Liver (tissue), 9 donors: ENCODE data around the gene NEK7. TPM values are rescaled to one million over a fixed set of nuclear protein-coding genes. Genes with fewer than 3 reads are reported as not detected.

Experiments used
- DNase-seq: peaks from one replicate; pipeline ENCODE4 v3.0.0-alpha.2; 2017; ENCODE audit warnings: low spot score
- H3K27ac ChIP-seq, 2 donors: one replicate each; pipeline ENCODE4 v1.7.0; 2013; ENCODE audit warnings: inconsistent platforms in 2 of 2, low read length in 2 of 2, control low read depth in 1 of 2, low read depth in 1 of 2, mild to moderate bottlenecking in 1 of 2
- H3K27me3 ChIP-seq, 4 donors: one replicate each; pipeline versions ENCODE4 v1.6.1 to v1.7.0; 2013; ENCODE audit warnings: low read length in 3 of 4, inconsistent platforms in 1 of 4, mild to moderate bottlenecking in 1 of 4, moderate library complexity in 1 of 4; ENCODE audit not compliant: control insufficient read depth in 4 of 4, insufficient read depth in 4 of 4
- H3K36me3 ChIP-seq, 4 donors: one replicate each; pipeline versions ENCODE4 v1.6.1 to v1.7.0; 2013; ENCODE audit warnings: low read length in 3 of 4, mild to moderate bottlenecking in 3 of 4, low read depth in 1 of 4, moderate library complexity in 1 of 4; ENCODE audit not compliant: control insufficient read depth in 4 of 4, insufficient read depth in 3 of 4
- H3K4me1 ChIP-seq, 4 donors: one replicate each; pipeline versions ENCODE4 v1.6.1 to v1.7.0; 2013; ENCODE audit warnings: low read length in 3 of 4, mild to moderate bottlenecking in 3 of 4, moderate library complexity in 1 of 4; ENCODE audit not compliant: control insufficient read depth in 4 of 4, insufficient read depth in 4 of 4
- H3K4me3 ChIP-seq, 3 donors: one replicate each; pipeline versions ENCODE4 v1.6.1 to v1.7.0; 2013; ENCODE audit warnings: low read length in 3 of 3, control low read depth in 1 of 3, low read depth in 1 of 3, mild to moderate bottlenecking in 1 of 3
- H3K9ac ChIP-seq, 2 donors: one replicate each; pipeline ENCODE4 v1.7.0; 2013; ENCODE audit warnings: low read length in 2 of 2, mild to moderate bottlenecking in 2 of 2, moderate library complexity in 2 of 2, control low read depth in 1 of 2, low read depth in 1 of 2
- H3K9me3 ChIP-seq, 4 donors: one replicate each; pipeline versions ENCODE4 v1.6.1 to v1.7.0; 2013; ENCODE audit warnings: low read length in 3 of 4; ENCODE audit not compliant: control insufficient read depth in 4 of 4
- EGR1 ChIP-seq, 2 donors: IDR thresholded peaks; 2 replicates each; pipeline ENCODE4 v1.6.1; 2016 to 2018; ENCODE audit warnings: antibody characterized with exemption in 2 of 2, low read depth in 2 of 2
- FOXA1 ChIP-seq: IDR thresholded peaks from 2 replicates; pipeline ENCODE4 v1.6.1; 2016; ENCODE audit warnings: antibody characterized with exemption
- FOXA2 ChIP-seq: IDR thresholded peaks from 2 replicates; pipeline ENCODE4 v1.6.1; 2016; ENCODE audit warnings: antibody characterized with exemption
- GABPA ChIP-seq, 2 donors: IDR thresholded peaks in 1 of 2; conservative IDR thresholded peaks in 1 of 2; 2 replicates each; pipeline ENCODE4 v1.6.1; 2016; ENCODE audit warnings: antibody characterized with exemption in 2 of 2, mild to moderate bottlenecking in 1 of 2, moderate library complexity in 1 of 2
- HNF4A ChIP-seq, 2 donors: conservative IDR thresholded peaks; 2 replicates each; pipeline ENCODE4 v1.6.1; 2016; ENCODE audit warnings: antibody characterized with exemption in 2 of 2, mild to moderate bottlenecking in 2 of 2
- HNF4G ChIP-seq: IDR thresholded peaks from 2 replicates; pipeline ENCODE4 v1.6.1; 2016; ENCODE audit warnings: antibody characterized with exemption
- JUND ChIP-seq, 2 donors: IDR thresholded peaks; 2 replicates each; pipeline ENCODE4 v1.6.1; 2016; ENCODE audit warnings: antibody characterized with exemption in 2 of 2
- NR2F2 ChIP-seq: IDR thresholded peaks from 2 replicates; pipeline ENCODE4 v1.6.1; 2016; ENCODE audit warnings: antibody characterized with exemption
- RXRA ChIP-seq, 2 donors: IDR thresholded peaks; 2 replicates each; pipeline ENCODE4 v1.6.1; 2017 to 2018; ENCODE audit warnings: antibody characterized with exemption in 2 of 2, mild to moderate bottlenecking in 1 of 2
- TAF1 ChIP-seq: conservative IDR thresholded peaks from 2 replicates; pipeline ENCODE4 v1.6.1; 2016; ENCODE audit warnings: antibody characterized with exemption, mild to moderate bottlenecking
- WGBS: extraction: QIAGEN DNeasy Blood & Tissue Kit; methylation state at CpG from one replicate; pipeline ENCODE4 v1.1.7; 2013; 5-methylcytosine and 5-hydroxymethylcytosine counted together
- polyA plus RNA-seq, 2 donors: library from polyadenylated mRNA; stranded (reverse) in 1 of 2; unstranded in 1 of 2; fragments of 200-250 nt in 1 of 2; fragments of >200 nt in 1 of 2; fragmentation: Nextera tagmentation in 1 of 2; extraction: Ambion mirVana in 1 of 2; gene quantifications; one replicate each; pipeline versions ENCODE4 v1.2.1 to v1.2.3, GENCODE V29; 2013 to 2015
- total RNA-seq, 2 donors: library from RNA; depleted of rRNA; stranded (reverse); fragments of >200 nt; gene quantifications; one replicate each; pipeline ENCODE4 v1.2.3, GENCODE V29; 2014
- TF ChIP-seq, protein P1 (sequence below): IDR thresholded peaks from 2 replicates; pipeline ENCODE4 v1.6.1; 2016; ENCODE audit warnings: antibody characterized with exemption
- TF ChIP-seq, protein P2 (sequence below): IDR thresholded peaks from 2 replicates; pipeline ENCODE4 v1.6.1; 2016; ENCODE audit warnings: antibody characterized with exemption
- TF ChIP-seq, protein P3 (sequence below): fragments of 150-350 bp; IDR thresholded peaks from 2 replicates; pipeline ENCODE4 v1.5.1; 2017; ENCODE audit warnings: improper control_type of control experiment, low read depth, low read length; ENCODE audit not compliant: missing input control
- TF ChIP-seq, protein P4 (sequence below): IDR thresholded peaks from 2 replicates; pipeline ENCODE4 v1.6.1; 2016; ENCODE audit warnings: antibody characterized with exemption
- TF ChIP-seq, protein P5 (sequence below): IDR thresholded peaks from 2 replicates; pipeline ENCODE4 v1.6.1; 2016; ENCODE audit warnings: antibody characterized with exemption, mild to moderate bottlenecking
- donor health status: healthy.
- donor health status: healthy.
- donor health status: healthy.
- donor health status: healthy.
- donor health status: healthy.

NEK7 gene
- total and polyA plus RNA-seq, 4 donors: 9.2 to 34.4 (median 20.2) TPM

DNA sequence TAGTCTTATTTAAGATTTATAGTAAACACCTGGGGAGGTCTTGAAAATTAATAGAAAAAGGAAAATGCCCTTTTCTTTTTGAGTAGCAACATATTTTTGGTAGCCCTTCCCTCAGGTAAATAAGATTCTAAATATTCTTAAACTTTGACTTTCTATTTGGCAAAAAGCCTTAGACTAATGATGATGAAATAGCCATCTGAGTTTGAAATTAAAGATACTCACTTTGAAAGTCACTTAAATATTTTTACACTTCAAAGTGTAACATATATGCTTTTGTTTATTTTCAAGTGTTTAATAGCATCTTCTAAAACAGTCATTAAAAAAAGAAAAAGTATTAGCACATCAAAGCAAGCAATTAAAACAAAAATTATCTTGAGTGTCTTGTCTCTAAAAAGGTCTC, 135.1 kb downstream of the NEK7 start:
- no peak for DNase-seq
- Histone ChIP-seq H3K4me3 (no peak overlapping the region), H3K9ac (no peak overlapping the region), H3K36me3 (no peaks in the 10 kb centered on the region), H3K9me3 (no peaks in the 10 kb centered on the region), H3K4me1 (peaks cover 0 to 5% (median 0%) of the 10 kb centered on the region in 4 donors), H3K27me3 (no peaks in the 10 kb centered on the region), H3K27ac (no peak overlapping the region)
- TF ChIP-seq GABPA (IDR thresholded peaks at IDR 0.05 in 1 of 2, conservative IDR thresholded peaks at IDR 0.05 in 1 of 2): no peak
- TF ChIP-seq HNF4G: no peak
- TF ChIP-seq EGR1 (IDR thresholded peaks at IDR 0.05; ENCODE audit: low read depth in 2 of 2): no peak
- TF ChIP-seq TAF1: no peak
- TF ChIP-seq, protein P1, sequence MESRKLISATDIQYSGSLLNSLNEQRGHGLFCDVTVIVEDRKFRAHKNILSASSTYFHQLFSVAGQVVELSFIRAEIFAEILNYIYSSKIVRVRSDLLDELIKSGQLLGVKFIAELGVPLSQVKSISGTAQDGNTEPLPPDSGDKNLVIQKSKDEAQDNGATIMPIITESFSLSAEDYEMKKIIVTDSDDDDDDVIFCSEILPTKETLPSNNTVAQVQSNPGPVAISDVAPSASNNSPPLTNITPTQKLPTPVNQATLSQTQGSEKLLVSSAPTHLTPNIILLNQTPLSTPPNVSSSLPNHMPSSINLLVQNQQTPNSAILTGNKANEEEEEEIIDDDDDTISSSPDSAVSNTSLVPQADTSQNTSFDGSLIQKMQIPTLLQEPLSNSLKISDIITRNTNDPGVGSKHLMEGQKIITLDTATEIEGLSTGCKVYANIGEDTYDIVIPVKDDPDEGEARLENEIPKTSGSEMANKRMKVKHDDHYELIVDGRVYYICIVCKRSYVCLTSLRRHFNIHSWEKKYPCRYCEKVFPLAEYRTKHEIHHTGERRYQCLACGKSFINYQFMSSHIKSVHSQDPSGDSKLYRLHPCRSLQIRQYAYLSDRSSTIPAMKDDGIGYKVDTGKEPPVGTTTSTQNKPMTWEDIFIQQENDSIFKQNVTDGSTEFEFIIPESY: no peak
- no peak for TF ChIP-seq HNF4A (conservative IDR thresholded peaks at IDR 0.05)
- TF ChIP-seq, protein P2, sequence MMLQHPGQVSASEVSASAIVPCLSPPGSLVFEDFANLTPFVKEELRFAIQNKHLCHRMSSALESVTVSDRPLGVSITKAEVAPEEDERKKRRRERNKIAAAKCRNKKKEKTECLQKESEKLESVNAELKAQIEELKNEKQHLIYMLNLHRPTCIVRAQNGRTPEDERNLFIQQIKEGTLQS: no peak
- no peak for TF ChIP-seq NR2F2

DNA sequence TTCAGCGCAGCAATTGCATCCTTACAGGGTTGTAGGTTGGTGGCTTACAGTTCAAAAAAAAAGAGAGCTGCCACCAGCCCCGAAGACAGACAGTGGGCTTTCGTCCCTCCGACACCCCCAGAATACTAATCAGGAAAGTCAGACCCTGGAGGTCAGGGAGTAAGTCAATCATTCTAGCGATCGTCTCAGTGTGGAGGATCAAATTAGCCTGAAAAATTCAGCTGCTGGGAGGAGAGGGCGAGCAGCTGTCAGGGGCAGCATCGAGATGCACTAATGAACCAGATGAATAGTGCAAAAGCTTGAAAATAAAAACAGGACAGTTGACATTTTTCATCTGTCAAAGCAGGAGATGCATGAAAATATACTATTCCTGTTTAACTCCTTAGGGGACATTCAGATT, 138.4 kb downstream of the NEK7 start:
- no peaks in the 10 kb centered on the region for H3K9me3 ChIP-seq
- TF ChIP-seq, protein P3, sequence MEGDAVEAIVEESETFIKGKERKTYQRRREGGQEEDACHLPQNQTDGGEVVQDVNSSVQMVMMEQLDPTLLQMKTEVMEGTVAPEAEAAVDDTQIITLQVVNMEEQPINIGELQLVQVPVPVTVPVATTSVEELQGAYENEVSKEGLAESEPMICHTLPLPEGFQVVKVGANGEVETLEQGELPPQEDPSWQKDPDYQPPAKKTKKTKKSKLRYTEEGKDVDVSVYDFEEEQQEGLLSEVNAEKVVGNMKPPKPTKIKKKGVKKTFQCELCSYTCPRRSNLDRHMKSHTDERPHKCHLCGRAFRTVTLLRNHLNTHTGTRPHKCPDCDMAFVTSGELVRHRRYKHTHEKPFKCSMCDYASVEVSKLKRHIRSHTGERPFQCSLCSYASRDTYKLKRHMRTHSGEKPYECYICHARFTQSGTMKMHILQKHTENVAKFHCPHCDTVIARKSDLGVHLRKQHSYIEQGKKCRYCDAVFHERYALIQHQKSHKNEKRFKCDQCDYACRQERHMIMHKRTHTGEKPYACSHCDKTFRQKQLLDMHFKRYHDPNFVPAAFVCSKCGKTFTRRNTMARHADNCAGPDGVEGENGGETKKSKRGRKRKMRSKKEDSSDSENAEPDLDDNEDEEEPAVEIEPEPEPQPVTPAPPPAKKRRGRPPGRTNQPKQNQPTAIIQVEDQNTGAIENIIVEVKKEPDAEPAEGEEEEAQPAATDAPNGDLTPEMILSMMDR: no peak
- TF ChIP-seq HNF4A (conservative IDR thresholded peaks at IDR 0.05): no peak
- H3K9ac ChIP-seq: no peak overlapping the region
- no peak for DNase-seq
- H3K4me1 ChIP-seq: no peaks in the 10 kb centered on the region
- no peak overlapping the region for H3K4me3 ChIP-seq
- peaks cover 0 to 2% (median under 1%) of the 10 kb centered on the region in 4 donors for H3K36me3 ChIP-seq
- H3K27ac ChIP-seq: no peak overlapping the region
- 87% methylated on average over 8 of the region's 8 CpGs for WGBS
- no peaks in the 10 kb centered on the region for H3K27me3 ChIP-seq

DNA sequence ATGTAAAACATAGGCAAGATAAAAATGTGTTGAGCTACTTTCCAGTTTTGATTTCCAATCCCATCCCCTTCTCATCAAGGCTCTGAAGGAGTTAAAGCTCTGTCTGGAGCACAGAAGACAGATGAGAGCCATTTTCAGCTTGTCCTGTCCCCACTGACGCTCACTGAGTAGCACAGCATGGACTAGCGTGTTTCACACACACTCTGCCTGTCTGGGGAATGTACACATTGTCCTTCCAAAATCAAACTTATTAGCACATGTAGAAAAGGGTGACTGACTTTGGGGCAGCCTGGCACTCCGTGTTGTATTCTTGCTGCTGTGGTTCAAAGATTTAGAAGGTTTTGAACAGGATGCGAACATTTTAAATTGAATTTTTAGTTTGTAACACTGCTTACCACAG, 139.2 kb downstream of the NEK7 start:
- H3K9ac ChIP-seq: no peak overlapping the region
- WGBS: 95% methylated on average over 4 of the region's 4 CpGs
- no peak for DNase-seq
- no peak for TF ChIP-seq EGR1 (IDR thresholded peaks at IDR 0.05; ENCODE audit: low read depth in 2 of 2)
- no peak for TF ChIP-seq FOXA1
- TF ChIP-seq, protein P1: no peak
- TF ChIP-seq FOXA2: no peak
- no peak for TF ChIP-seq TAF1
- TF ChIP-seq, protein P2: no peak
- TF ChIP-seq, protein P4, sequence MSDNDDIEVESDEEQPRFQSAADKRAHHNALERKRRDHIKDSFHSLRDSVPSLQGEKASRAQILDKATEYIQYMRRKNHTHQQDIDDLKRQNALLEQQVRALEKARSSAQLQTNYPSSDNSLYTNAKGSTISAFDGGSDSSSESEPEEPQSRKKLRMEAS: no peak
- no peak for TF ChIP-seq RXRA (IDR thresholded peaks at IDR 0.05)
- TF ChIP-seq, protein P5, sequence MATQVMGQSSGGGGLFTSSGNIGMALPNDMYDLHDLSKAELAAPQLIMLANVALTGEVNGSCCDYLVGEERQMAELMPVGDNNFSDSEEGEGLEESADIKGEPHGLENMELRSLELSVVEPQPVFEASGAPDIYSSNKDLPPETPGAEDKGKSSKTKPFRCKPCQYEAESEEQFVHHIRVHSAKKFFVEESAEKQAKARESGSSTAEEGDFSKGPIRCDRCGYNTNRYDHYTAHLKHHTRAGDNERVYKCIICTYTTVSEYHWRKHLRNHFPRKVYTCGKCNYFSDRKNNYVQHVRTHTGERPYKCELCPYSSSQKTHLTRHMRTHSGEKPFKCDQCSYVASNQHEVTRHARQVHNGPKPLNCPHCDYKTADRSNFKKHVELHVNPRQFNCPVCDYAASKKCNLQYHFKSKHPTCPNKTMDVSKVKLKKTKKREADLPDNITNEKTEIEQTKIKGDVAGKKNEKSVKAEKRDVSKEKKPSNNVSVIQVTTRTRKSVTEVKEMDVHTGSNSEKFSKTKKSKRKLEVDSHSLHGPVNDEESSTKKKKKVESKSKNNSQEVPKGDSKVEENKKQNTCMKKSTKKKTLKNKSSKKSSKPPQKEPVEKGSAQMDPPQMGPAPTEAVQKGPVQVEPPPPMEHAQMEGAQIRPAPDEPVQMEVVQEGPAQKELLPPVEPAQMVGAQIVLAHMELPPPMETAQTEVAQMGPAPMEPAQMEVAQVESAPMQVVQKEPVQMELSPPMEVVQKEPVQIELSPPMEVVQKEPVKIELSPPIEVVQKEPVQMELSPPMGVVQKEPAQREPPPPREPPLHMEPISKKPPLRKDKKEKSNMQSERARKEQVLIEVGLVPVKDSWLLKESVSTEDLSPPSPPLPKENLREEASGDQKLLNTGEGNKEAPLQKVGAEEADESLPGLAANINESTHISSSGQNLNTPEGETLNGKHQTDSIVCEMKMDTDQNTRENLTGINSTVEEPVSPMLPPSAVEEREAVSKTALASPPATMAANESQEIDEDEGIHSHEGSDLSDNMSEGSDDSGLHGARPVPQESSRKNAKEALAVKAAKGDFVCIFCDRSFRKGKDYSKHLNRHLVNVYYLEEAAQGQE: no peak
- TF ChIP-seq JUND (IDR thresholded peaks at IDR 0.05): no peak
- no peak for TF ChIP-seq NR2F2
- TF ChIP-seq HNF4G: no peak
- H3K4me3 ChIP-seq: no peak overlapping the region
- H3K27me3 ChIP-seq: no peaks in the 10 kb centered on the region
- no peaks in the 10 kb centered on the region for H3K4me1 ChIP-seq
- peaks cover 0 to 5% (median 1%) of the 10 kb centered on the region in 4 donors for H3K36me3 ChIP-seq
- no peak overlapping the region for H3K27ac ChIP-seq
- no peaks in the 10 kb centered on the region for H3K9me3 ChIP-seq
